Measurements from ENCODE around the gene ABCA4.
A peak's percentile ranks its signal among the peaks of the same experiment; 100 is the strongest.

ABCA4 gene

GRCh38 chr1:93981274-93981667, 139.7 kb downstream of the ABCA4 start:
- no peak for DNase-seq (ENCODE audit: low spot score)

DNA sequence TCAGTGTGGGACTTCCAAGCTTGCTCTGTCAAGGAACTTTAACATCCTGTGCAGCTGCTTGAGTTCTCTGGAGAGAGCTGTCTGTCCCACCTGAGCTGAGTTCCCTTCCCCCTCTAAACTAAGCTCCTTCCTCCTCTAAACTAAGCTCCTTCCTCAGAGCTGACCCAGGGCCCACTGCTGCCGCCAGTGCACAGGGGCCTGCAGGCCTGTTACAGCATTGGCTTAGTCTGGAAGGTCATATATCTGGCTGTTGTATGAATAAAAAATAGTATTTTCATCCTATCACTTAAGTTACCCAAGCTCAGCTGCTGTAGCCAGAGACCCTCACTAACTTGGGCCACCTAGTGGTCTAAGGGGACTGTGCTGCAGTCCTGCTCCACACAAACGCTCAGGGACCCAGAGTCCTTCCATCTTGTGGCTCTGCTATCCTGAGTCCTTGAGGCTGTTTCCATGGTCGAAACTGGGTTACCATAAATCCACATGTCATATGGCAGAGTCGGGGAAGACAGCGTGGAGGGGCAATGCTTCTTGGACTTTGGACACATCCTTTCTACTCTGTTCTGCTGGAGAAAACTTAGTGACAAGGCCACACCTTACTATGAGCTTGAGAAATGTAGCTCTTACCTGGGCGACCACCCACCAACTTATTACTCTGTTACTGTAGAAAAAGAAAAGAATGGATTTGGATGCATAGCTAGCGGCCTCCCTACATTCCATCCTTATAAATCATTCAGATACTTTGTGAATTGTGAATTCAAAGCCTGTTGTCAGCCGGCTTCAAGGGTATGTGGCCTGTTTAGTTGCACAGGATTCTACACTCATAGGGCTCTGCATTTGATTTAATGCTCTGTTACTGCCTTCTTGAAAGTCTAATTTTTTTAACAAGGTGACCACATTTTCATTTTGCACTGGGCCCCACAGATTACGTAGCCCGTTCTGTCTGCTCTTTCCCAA, 140.4 kb downstream of the ABCA4 start:
- FAIRE-seq (no peak), DNase-seq (ENCODE audit: low spot score) (no peak)

More at GRCh38 chr1:93981274-93981667, 139.7 kb downstream of the ABCA4 start:
- no peak for FAIRE-seq

DNA sequence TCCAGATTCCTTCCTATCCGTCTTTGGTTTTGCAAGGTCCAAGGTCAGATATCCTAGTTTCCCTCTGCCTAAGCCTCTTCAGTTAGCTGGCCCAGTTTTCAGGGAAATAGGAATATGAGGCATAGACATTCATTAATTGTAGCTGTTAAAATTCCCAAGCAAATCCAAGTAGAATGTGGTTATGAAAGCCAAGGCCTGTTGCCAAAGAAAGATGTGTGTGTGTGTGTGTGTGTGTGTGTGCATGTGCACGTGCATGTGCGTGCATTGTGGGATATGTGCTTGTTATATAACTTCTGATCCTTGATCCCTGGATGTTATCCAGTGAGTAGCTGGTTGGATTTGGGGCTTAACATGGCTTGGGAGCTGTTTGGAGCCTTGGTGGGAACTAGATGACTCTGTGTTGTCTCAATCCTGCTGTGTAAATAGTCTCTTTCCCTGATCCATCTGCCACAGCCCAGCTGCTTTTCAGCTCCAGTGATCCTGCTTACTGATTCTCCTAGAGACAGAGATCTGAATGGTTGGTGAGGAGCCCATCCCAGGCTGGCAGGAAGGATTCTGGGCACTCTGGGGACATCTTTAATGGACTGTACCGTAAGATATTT, 141.1 kb downstream of the ABCA4 start:
- FAIRE-seq (no peak), DNase-seq (ENCODE audit: low spot score) (no peak)

DNA sequence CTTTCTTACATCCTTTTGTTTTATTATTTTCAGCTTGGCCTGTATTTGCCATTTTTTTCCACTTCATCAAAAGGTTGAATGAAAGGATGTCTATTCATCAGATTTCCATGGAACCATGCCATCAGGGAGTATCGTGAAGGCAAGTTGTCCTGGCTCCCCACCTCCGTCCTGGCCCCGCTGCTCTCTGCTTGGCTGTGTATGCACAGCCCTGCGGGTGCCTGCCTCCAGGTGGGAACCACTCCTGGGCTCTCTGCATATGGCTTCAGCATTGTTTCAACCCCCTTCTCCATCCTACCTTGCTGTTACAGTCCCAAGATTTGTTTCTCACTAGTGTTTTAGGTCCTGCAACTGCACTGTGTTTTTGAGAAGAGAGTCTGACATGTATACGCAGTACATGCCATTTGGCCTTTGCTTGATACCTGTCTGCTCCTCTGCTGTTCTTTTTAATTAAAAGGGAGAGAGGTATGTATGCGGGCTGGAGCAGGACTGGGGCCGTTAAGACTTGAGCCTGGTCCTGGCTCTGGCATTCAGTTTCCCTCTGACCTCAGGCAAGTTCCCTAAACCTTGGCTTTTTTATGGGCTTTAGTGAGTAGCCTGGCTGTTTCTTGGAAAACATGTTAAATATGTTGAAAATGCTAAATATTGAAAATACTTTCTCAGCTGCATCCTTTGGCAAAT, 141.8 kb downstream of the ABCA4 start:
- FAIRE-seq (no peak), DNase-seq (ENCODE audit: low spot score) (no peak)

DNA sequence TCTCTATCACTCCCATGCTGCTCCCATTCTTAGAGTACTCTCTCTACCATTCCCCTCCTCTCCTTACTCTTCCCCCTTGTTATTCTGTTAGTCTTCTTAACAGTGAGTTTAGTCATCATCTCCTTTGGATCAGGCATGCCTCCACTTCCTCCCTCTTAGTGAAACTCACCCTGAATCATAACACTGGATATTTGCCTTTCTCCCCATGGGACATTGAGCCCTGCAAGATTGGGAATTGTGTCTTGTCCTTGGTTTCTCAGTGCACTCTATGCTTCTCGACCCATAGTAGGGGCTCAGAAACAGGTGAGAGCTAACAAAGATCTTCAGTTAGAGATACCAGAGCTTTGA, 143.4 kb downstream of the ABCA4 start:
- FAIRE-seq = no peak

GRCh38 chr1:93976711-93977597, 144.0 kb downstream of the ABCA4 start:
- no peak for FAIRE-seq

More for the DNA sequence above, 143.4 kb downstream of the ABCA4 start:
- no peak for DNase-seq (ENCODE audit: low spot score)

GRCh38 chr1:93976291-93976690, 144.7 kb downstream of the ABCA4 start:
- DNase-seq (ENCODE audit: low spot score) = no peak
- no peak for FAIRE-seq

More at GRCh38 chr1:93976711-93977597, 144.0 kb downstream of the ABCA4 start:
- DNase-seq (ENCODE audit: low spot score) = no peak

GRCh38 chr1:93972341-93972740, 148.6 kb downstream of the ABCA4 start:
- DNase-seq (ENCODE audit: low spot score) = no peak
- FAIRE-seq = no peak

DNA sequence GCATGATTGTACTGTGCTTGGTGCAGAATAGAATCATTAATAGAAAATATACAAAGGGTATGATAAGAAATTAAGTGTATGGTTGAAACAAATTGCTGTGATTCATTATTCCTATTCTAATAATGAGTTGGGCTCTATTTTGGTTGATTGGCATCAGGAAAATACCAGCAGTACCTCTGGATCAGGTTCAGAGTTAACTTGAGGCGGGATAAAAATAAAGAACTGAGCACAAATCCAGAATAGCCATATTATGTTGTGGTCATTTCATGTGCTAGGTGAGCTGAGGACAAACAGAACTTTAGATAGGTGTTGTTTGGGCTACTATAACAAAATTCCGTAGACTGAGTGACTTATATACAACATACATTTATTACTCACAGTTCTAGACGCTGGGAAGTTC, 151.1 kb downstream of the ABCA4 start:
- DNase-seq (ENCODE audit: low spot score) = no peak
- no peak for FAIRE-seq

DNA sequence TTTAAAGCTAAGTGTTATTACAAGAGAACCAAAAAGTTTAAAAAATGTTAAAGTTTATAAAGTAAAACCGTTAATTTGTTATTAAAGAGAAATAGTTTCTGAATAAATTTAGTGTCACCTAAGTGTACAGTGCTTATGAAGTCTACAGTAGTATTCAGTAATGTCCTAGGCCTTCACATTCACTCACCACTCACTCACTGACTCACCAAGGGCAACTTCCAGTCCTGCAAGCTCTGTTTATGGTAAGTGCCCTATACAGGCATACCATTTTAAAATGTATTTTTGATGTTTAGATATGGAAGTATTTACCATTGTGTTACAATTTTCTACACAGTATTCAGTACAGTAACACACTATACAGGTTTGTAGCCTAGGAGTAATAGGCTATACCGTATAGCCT, 151.6 kb downstream of the ABCA4 start:
- peak; percentile 8 for FAIRE-seq
- DNase-seq (ENCODE audit: low spot score) = no peak

- FAIRE-seq (no peak), DNase-seq (ENCODE audit: low spot score) (no peak)
Measured at GRCh38 chr1:93967306-93967705, 153.6 kb downstream of the ABCA4 start.

DNA sequence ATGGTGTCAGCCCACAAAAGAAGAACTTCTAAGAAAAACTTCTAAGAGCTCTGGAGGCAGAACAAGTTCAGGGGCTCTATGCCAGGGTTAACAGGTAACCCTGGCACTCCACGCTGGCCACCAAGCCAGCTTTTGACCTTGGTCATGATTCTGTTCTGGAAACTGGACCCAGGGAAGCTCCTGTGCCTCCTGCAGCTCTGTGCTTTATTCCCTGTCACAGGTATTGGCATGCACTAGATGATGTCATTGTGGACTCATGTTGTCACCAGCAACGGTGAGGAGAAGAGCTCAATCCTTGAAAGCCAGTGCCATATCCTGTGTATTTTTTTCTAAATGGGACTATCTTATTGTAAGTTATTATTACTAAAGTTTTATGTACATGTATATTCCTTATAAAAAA, 155.1 kb downstream of the ABCA4 start:
- FAIRE-seq = no peak

GRCh38 chr1:93965256-93965655, 155.7 kb downstream of the ABCA4 start:
- no peak for FAIRE-seq

More for the DNA sequence above, 155.1 kb downstream of the ABCA4 start:
- no peak for DNase-seq (ENCODE audit: low spot score)

GRCh38 chr1:93964777-93965200, 156.2 kb downstream of the ABCA4 start:
- DNase-seq (ENCODE audit: low spot score) (peak; percentile 74), FAIRE-seq (peak; percentile 4)

More at GRCh38 chr1:93965256-93965655, 155.7 kb downstream of the ABCA4 start:
- no peak for DNase-seq (ENCODE audit: low spot score)

DNA sequence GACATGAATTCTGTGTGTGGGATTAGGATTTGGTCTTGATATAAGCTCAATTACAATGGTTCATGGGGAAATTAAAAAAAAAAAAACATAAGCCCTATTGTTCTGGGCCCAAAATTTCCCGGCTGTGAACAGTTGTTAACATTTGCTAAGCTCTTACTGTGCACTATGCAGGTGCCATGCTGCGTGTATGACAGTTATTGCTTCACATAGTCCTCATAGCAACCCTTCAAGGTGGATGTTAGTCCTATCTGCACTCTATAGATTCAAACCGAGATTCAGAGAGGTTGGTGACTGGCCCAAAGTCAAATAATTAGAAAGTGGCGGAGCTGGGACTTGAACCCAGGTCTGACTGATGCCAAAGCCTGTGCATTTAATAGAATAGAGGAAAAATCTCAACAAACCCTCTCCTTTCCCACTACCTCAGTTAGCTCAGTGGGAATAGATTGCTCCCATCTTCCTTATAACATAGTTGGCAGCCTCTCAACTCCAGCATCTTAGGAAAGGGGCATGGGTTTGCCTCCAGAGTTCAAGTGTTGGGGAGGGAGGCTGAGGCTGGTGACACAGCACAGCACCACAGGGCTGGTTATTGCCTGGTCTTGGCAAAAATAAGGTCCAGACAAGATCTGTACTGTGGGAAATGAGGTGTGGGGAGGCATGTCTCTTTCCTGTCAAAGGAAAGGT, 156.7 kb downstream of the ABCA4 start:
- FAIRE-seq = no peak
- DNase-seq (ENCODE audit: low spot score) = no peak

DNA sequence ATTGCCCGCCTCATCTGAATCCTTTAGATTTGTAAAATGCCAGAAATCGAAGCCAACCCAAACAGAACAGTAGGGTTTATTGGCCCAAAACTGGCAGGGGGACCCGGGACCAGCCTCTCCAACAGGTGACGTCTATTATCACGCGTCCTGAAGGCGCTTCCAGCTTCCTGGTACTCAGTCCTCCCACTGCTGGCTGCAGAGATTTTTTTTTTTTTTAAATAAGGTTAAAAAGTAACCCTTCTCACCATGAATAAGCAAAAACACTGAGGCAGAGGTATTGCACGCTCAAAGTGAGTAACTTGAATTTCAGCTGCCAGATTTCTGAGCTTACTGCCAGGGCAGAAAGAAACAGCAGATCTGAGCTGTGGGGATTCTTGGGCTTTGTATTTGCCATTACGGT, 157.4 kb downstream of the ABCA4 start:
- peak; percentile 79 for FAIRE-seq
- DNase-seq (ENCODE audit: low spot score) = peak; percentile 76

- no peak for DNase-seq (ENCODE audit: low spot score)
- no peak for FAIRE-seq
Measured at GRCh38 chr1:93961906-93962305, 159.0 kb downstream of the ABCA4 start.

DNA sequence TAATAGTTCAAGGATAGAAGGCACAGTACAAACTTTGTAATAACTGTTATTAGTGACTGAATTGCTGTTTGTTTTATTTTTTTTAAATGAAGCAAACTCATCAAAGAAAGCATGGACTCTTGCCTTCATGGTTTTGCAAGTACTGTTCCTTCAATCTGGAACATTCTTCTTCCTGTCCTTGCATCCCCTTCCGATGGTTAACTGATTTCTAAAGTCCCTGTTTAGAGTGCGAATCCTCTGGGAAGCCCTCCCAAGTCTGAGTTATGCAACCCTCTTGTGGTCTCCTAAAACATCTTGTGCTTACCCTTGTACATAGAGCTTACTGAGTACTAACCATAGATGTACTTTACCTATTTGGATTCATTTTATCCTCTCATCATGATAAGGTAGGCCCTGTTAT, 159.5 kb downstream of the ABCA4 start:
- DNase-seq (ENCODE audit: low spot score) = no peak
- FAIRE-seq = no peak

- FAIRE-seq (no peak), DNase-seq (ENCODE audit: low spot score) (no peak)
Measured at GRCh38 chr1:93960641-93961147, 160.3 kb downstream of the ABCA4 start.

GRCh38 chr1:93959413-93959812, 161.5 kb downstream of the ABCA4 start:
- DNase-seq (ENCODE audit: low spot score) (no peak), FAIRE-seq (no peak)

Data from RCC 7860 (cell line).